GM12874 (cell line): ENCODE results near the gene ZBTB47.

Source experiments
- CTCF ChIP-seq: IDR thresholded peaks from 2 replicates; pipeline ENCODE4 v1.5.1; 2011; ENCODE audit warnings: low read depth, mild to moderate bottlenecking, control low read depth, low read length, moderate library complexity; ENCODE audit not compliant: insufficient read depth

Gene ZBTB47

GRCh38 chr3:42686832-42687650 lies 33.5 kb downstream of the ZBTB47 start:
- TF ChIP-seq CTCF: no peak

- no peak for TF ChIP-seq CTCF
Observed at GRCh38 chr3:42688016-42688415, 34.5 kb downstream of the ZBTB47 start.

GRCh38 chr3:42688487-42689420 lies 35.3 kb downstream of the ZBTB47 start:
- TF ChIP-seq CTCF: no peak

GRCh38 chr3:42689421-42690014 lies 36.0 kb downstream of the ZBTB47 start:
- TF ChIP-seq CTCF: no peak

- TF ChIP-seq CTCF: no peak
Observed at GRCh38 chr3:42690191-42690590, 36.7 kb downstream of the ZBTB47 start.

GRCh38 chr3:42690766-42691680 lies 37.5 kb downstream of the ZBTB47 start:
- TF ChIP-seq CTCF: no peak
